GM19351 (cell line): ENCODE data around the gene DNASE2B.

ENCODE experiments used
- ATAC-seq: cut with Tn5 transposase; IDR thresholded peaks from one replicate; pipeline ENCODE4 v1.9.1; 2021; ENCODE audit warnings: mild to moderate bottlenecking, moderate library complexity; ENCODE audit not compliant: unreplicated experiment

The DNASE2B gene

GRCh38 chr1:84373436-84374141 lies 24.7 kb upstream of the DNASE2B start:
- ATAC-seq = no peak

- no peak for ATAC-seq
Observed at GRCh38 chr1:84374991-84375696, 23.1 kb upstream of the DNASE2B start.

GRCh38 chr1:84376000-84376910 lies 22.0 kb upstream of the DNASE2B start:
- no peak for ATAC-seq

GRCh38 chr1:84377480-84378095 lies 20.7 kb upstream of the DNASE2B start:
- no peak for ATAC-seq

- no peak for ATAC-seq
Observed at GRCh38 chr1:84379138-84379916, 19.0 kb upstream of the DNASE2B start.

GRCh38 chr1:84379917-84380180 lies 18.4 kb upstream of the DNASE2B start:
- no peak for ATAC-seq

- no peak for ATAC-seq
Observed at GRCh38 chr1:84382127-84382526, 16.2 kb upstream of the DNASE2B start.

GRCh38 chr1:84385347-84385746 lies 12.9 kb upstream of the DNASE2B start:
- ATAC-seq = no peak

- no peak for ATAC-seq
Observed at GRCh38 chr1:84386716-84387479, 11.4 kb upstream of the DNASE2B start.

- no peak for ATAC-seq
Observed at GRCh38 chr1:84387480-84388163, 10.7 kb upstream of the DNASE2B start.

- ATAC-seq = no peak
Observed at GRCh38 chr1:84390226-84390625, 8.1 kb upstream of the DNASE2B start.

GRCh38 chr1:84401156-84401555 lies 2.9 kb downstream of the DNASE2B start:
- no peak for ATAC-seq

GRCh38 chr1:84402060-84402459 lies 3.8 kb downstream of the DNASE2B start:
- ATAC-seq = no peak

- ATAC-seq = no peak
Observed at GRCh38 chr1:84402501-84402900, 4.2 kb downstream of the DNASE2B start.

- ATAC-seq = no peak
Observed at GRCh38 chr1:84403347-84403746, 5.1 kb downstream of the DNASE2B start.

- no peak for ATAC-seq
Observed at GRCh38 chr1:84406346-84406861, 8.1 kb downstream of the DNASE2B start.

GRCh38 chr1:84407524-84407923 lies 9.2 kb downstream of the DNASE2B start:
- no peak for ATAC-seq

GRCh38 chr1:84407958-84408422 lies 9.7 kb downstream of the DNASE2B start:
- no peak for ATAC-seq

GRCh38 chr1:84409888-84410287 lies 11.6 kb downstream of the DNASE2B start:
- ATAC-seq = no peak
